Natural killer cell (primary cell): ENCODE data around the gene LILRA6. TPM values are rescaled to one million over a fixed set of nuclear protein-coding genes. Genes with fewer than 3 reads are reported as not detected.
"Not testable (repeated sequence)": the region's sequence is repeated elsewhere in the genome, so short reads cannot be mapped to it uniquely, and the experiment has no call there.

Experiments
- ATAC-seq, 3 donors: fragments of 150-1000 bp in 2 of 3; fragments of 200-7000 bp in 1 of 3; cut with Tn5 transposase; 1 replicate in 1 of 3; 2 replicates in 2 of 3; pipeline ENCODE4 v1.10.0; 2021; ENCODE audit warnings: mild to moderate bottlenecking in 2 of 3, moderate library complexity in 2 of 3
- DNase-seq, 2 donors: peaks; one replicate each; pipeline versions ENCODE4 v3.0.0 to v3.0.0-alpha.2; 2013 to 2021; ENCODE audit warnings: mixed read lengths in 1 of 2
- H3K27ac ChIP-seq: one replicate; pipeline ENCODE4 v1.5.1; 2013; ENCODE audit warnings: mild to moderate bottlenecking, low read length
- H3K27me3 ChIP-seq: one replicate; pipeline ENCODE4 v1.6.1; 2013; ENCODE audit warnings: low read length; ENCODE audit not compliant: control insufficient read depth, insufficient read depth
- H3K36me3 ChIP-seq: one replicate; pipeline ENCODE4 v1.6.1; 2013; ENCODE audit warnings: low read length; ENCODE audit not compliant: control insufficient read depth, insufficient read depth
- H3K4me1 ChIP-seq: one replicate; pipeline ENCODE4 v1.6.1; 2013; ENCODE audit warnings: low read length; ENCODE audit not compliant: control insufficient read depth, insufficient read depth
- H3K4me3 ChIP-seq: one replicate; pipeline ENCODE4 v1.5.1; 2013; ENCODE audit warnings: low read length
- H3K9me3 ChIP-seq: one replicate; pipeline ENCODE4 v1.6.1; 2013; ENCODE audit warnings: low read length; ENCODE audit not compliant: control insufficient read depth, insufficient read depth
- H3K27ac Mint-ChIP-seq, 2 donors: one replicate each; pipeline ENCODE4 v1.8.0; 2022; ENCODE audit warnings: mild to moderate bottlenecking in 2 of 2, mixed read lengths in 2 of 2, moderate library complexity in 1 of 2
- H3K27me3 Mint-ChIP-seq, 2 donors: one replicate each; pipeline ENCODE4 v1.8.0; 2022; ENCODE audit warnings: low read depth in 2 of 2, mixed read lengths in 2 of 2
- H3K36me3 Mint-ChIP-seq: one replicate; pipeline ENCODE4 v1.8.0; 2022; ENCODE audit warnings: mixed read lengths
- H3K4me1 Mint-ChIP-seq, 2 donors: one replicate each; pipeline ENCODE4 v1.8.0; 2022; ENCODE audit warnings: mixed read lengths in 2 of 2
- H3K4me3 Mint-ChIP-seq: one replicate; pipeline ENCODE4 v1.8.0; 2022; ENCODE audit warnings: mild to moderate bottlenecking, moderate library complexity, mixed read lengths
- H3K9me3 Mint-ChIP-seq, 2 donors: one replicate each; pipeline ENCODE4 v1.8.0; 2022; ENCODE audit warnings: mixed read lengths in 2 of 2
- CTCF ChIP-seq: fragments of 200-600 bp; IDR thresholded peaks from one replicate; pipeline ENCODE4 v1.8.0; 2022; ENCODE audit warnings: antibody characterized with exemption
- WGBS: methylation state at CpG from one replicate; pipeline ENCODE4 v1.1.7; 2013; ENCODE audit warnings: missing lambda C conversion rate; ENCODE audit not compliant: insufficient coverage; 5-methylcytosine and 5-hydroxymethylcytosine counted together
- intact Hi-C: fragments of 100-400 bp; cut with micrococcal nuclease; formaldehyde crosslinking; loops from one replicate; pipeline ENCODE4 v1.14.2; 2022
- total RNA-seq, 4 donors: library from RNA; stranded (reverse); fragments of 120-200 nt in 1 of 4; gene quantifications; one replicate each; pipeline versions ENCODE4 v1.2.3 to v1.2.4, GENCODE V29; 2013 to 2022

Gene LILRA6
- total RNA-seq, 3 donors from 2014 or later (not counting 1 experiment from before 2014, with no cell fraction given): 2.1 to 2.6 (median 2.1) TPM

DNA sequence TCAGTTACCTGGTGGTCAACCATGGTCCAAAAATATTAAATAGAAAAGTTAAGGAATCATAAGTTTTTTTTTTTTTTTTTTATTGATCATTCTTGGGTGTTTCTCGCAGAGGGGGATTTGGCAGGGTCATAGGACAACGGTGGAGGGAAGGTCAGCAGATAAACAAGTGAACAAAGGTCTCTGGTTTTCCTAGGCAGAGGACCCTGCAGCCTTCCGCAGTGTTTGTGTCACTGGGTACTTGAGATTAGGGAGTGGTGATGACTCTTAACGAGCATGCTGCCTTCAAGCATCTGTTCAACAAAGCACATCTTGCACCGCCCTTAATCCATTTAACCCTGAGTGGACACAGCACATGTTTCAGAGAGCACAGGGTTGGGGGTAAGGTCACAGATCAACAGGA, 28.4 kb downstream of the LILRA6 start:
- DNase-seq, H3K9me3 ChIP-seq, ATAC-seq, H3K27me3 Mint-ChIP-seq, H3K36me3 ChIP-seq, H3K9me3 Mint-ChIP-seq, H3K27ac Mint-ChIP-seq, H3K4me3 Mint-ChIP-seq, H3K27me3 ChIP-seq, intact Hi-C loops, H3K36me3 Mint-ChIP-seq, H3K27ac ChIP-seq, H3K4me3 ChIP-seq: not testable (repeated sequence)
- WGBS: no CpG with 5 or more reads among the region's 5 CpGs
- peaks cover 19 to 22% of the 10 kb centered on the region in 2 donors for H3K4me1 Mint-ChIP-seq
- peaks cover 29% of the 10 kb centered on the region for H3K4me1 ChIP-seq

- H3K27ac Mint-ChIP-seq: peak overlapping the region; percentile 90 to 94
- Histone ChIP-seq H3K36me3 (peaks cover 25% of the 10 kb centered on the region), H3K9me3 (no peaks in the 10 kb centered on the region), H3K4me3 (no peak overlapping the region), H3K27ac (peak overlapping the region; percentile 77), H3K4me1 (peaks cover 58% of the 10 kb centered on the region), H3K27me3 (no peaks in the 10 kb centered on the region)
- intact Hi-C loops: loop anchor here (1.0 to 2.0 kb wide), 2 partner anchors 20 to 21 kb away; no protein-coding TSS in a partner anchor
- ATAC-seq (peak; percentile 11 to 21 (median 11)), DNase-seq (no peak)
- H3K27me3 Mint-ChIP-seq: no peaks in the 10 kb centered on the region
- peak overlapping the region; percentile 86 for H3K4me3 Mint-ChIP-seq
- peaks cover 30 to 40% of the 10 kb centered on the region in 2 donors for H3K4me1 Mint-ChIP-seq
- no peak for TF ChIP-seq CTCF
- no peaks in the 10 kb centered on the region for H3K9me3 Mint-ChIP-seq
- 53% methylated on average over 12 of the region's 12 CpGs for WGBS
- H3K36me3 Mint-ChIP-seq: peaks cover 7% of the 10 kb centered on the region
Observed at GRCh38 chr19:54211235-54211634, 31.4 kb downstream of the LILRA6 start.

DNA sequence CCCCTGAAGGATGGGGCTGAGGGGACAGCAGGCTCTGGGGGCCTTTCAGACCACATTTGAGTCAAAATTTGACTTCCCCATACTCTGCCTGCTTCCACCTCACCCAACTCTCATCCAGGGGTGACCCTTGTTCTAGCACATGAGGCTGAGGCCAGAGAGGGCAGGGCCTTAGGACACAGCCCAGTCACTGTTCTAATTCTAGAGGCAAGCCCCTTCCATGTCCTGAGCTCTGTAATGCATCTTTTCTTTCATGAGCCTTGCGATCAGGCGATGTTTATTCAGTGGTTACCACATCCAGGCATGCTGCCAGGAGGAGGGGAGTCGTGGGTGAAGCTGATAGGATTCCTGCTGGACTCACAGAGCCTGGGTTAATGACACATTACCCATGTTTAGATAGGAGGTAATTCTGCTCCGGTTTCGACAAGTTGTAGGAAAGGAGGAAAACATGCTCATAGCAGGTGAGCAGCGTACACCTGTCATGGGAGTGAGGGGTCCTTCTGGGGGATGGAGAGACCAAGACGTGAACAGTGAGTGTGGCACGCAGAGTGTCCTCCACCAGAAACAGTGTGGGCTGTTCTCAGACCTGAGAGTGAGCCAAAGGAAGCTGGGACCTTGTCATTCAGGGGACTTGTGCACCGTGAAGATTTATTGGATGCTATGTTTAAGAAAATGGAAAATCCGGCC, 32.6 kb downstream of the LILRA6 start:
- peak in 1 of 2 donors; percentile 65 for DNase-seq
- no peaks in the 10 kb centered on the region for H3K27me3 ChIP-seq
- no peak overlapping the region for H3K4me3 ChIP-seq
- intact Hi-C loops: loop anchor here (1.0 to 2.0 kb wide), 2 partner anchors 9 to 21 kb away; no protein-coding TSS in a partner anchor
- Mint-ChIP-seq H3K4me1 (peaks cover 36 to 43% of the 10 kb centered on the region in 2 donors), H3K4me3 (peak overlapping the region; percentile 86), H3K36me3 (peaks cover 7% of the 10 kb centered on the region), H3K9me3 (no peaks in the 10 kb centered on the region), H3K27ac (peak overlapping the region; percentile 90 to 94), H3K27me3 (no peaks in the 10 kb centered on the region)
- H3K4me1 ChIP-seq: peaks cover 64% of the 10 kb centered on the region
- H3K27ac ChIP-seq: peak overlapping the region; percentile 77
- 21% methylated on average over 10 of the region's 10 CpGs for WGBS
- H3K9me3 ChIP-seq: no peaks in the 10 kb centered on the region
- H3K36me3 ChIP-seq: peaks cover 37% of the 10 kb centered on the region
- no peak for ATAC-seq
- TF ChIP-seq CTCF: no peak

GRCh38 chr19:54209058-54209810, 33.4 kb downstream of the LILRA6 start:
- no peaks in the 10 kb centered on the region for H3K27me3 Mint-ChIP-seq
- WGBS: 82% methylated on average over 24 of the region's 24 CpGs
- Histone ChIP-seq H3K27me3 (no peaks in the 10 kb centered on the region), H3K27ac (peak overlapping the region; percentile 67), H3K9me3 (no peaks in the 10 kb centered on the region), H3K36me3 (peaks cover 43% of the 10 kb centered on the region), H3K4me3 (no peak overlapping the region), H3K4me1 (peaks cover 66% of the 10 kb centered on the region)
- H3K9me3 Mint-ChIP-seq: no peaks in the 10 kb centered on the region
- intact Hi-C loops: no loop called here
- ATAC-seq (no peak), DNase-seq (no peak)
- peak overlapping the region; percentile 25 for H3K4me3 Mint-ChIP-seq
- peak overlapping the region; percentile 90 to 94 for H3K27ac Mint-ChIP-seq
- no peak for TF ChIP-seq CTCF
- peaks cover 43 to 47% of the 10 kb centered on the region in 2 donors for H3K4me1 Mint-ChIP-seq
- H3K36me3 Mint-ChIP-seq: peaks cover 7% of the 10 kb centered on the region
